Thoracic aorta (tissue), 2 donors: ENCODE data around the gene TK2. TPM values are rescaled to one million over a fixed set of nuclear protein-coding genes. Genes with fewer than 3 reads are reported as not detected.

Experiments used
- ATAC-seq: fragments of 150-250 bp; one replicate; pipeline ENCODE4 v1.8.0; 2017; ENCODE audit warnings: low read depth; ENCODE audit not compliant: insufficient number of reproducible peaks, low FRiP score
- DNase-seq: peaks from one replicate; pipeline ENCODE4 v3.0.0-alpha.2; 2020; ENCODE audit warnings: low spot score
- H3K27ac ChIP-seq, 2 donors: fragments of 200-600 bp; sonication (generic); 1 replicate in 1 of 2; 2 replicates in 1 of 2; pipeline ENCODE4 v1.5.1; 2016; ENCODE audit warnings: mild to moderate bottlenecking in 2 of 2, moderate library complexity in 2 of 2
- H3K27me3 ChIP-seq: fragments of 200-600 bp; sonication (generic); replicated peaks from 2 replicates; pipeline ENCODE4 v1.6.0; 2016; ENCODE audit warnings: mild to moderate bottlenecking; ENCODE audit not compliant: insufficient read depth
- H3K36me3 ChIP-seq: fragments of 200-600 bp; sonication (generic); one replicate; pipeline ENCODE4 v1.5.1; 2016
- H3K4me1 ChIP-seq, 2 donors: fragments of 200-600 bp; sonication (generic); 1 replicate in 1 of 2; 2 replicates in 1 of 2; pipeline versions ENCODE4 v1.5.1 to v1.6.0; 2016; ENCODE audit warnings: low read depth in 2 of 2, mild to moderate bottlenecking in 1 of 2; ENCODE audit not compliant: control insufficient read depth in 1 of 2
- H3K4me3 ChIP-seq: fragments of 200-600 bp; sonication (generic); 2 replicates; pipeline ENCODE4 v1.5.1; 2016; ENCODE audit warnings: mild to moderate bottlenecking
- H3K9me3 ChIP-seq: fragments of 200-600 bp; sonication (generic); 2 replicates; pipeline ENCODE4 v1.5.1; 2016
- CTCF ChIP-seq: fragments of 200-600 bp; sonication (generic); IDR thresholded peaks from one replicate; pipeline ENCODE4 v1.5.1; 2019; ENCODE audit warnings: antibody characterized with exemption
- total RNA-seq, 2 donors: library from RNA; depleted of rRNA; stranded (reverse); fragments of >200 nt; gene quantifications; one replicate each; pipeline versions ENCODE4 v1.1.0 to v1.2.3, GENCODE V29; 2016

Gene TK2
- total RNA-seq, 2 donors from 2014 or later: 41.7 to 55.5 TPM

GRCh38 chr16:66534376-66534799 lies 15.5 kb downstream of the TK2 start:
- DNase-seq (no peak), ATAC-seq (no peak)
- no peak for TF ChIP-seq CTCF
- H3K27ac ChIP-seq: no peak overlapping the region
- H3K27me3 ChIP-seq: no peaks in the 10 kb centered on the region
- no peak overlapping the region for H3K4me3 ChIP-seq
- no peaks in the 10 kb centered on the region for H3K4me1 ChIP-seq
- H3K36me3 ChIP-seq: peaks cover 42% of the 10 kb centered on the region
- H3K9me3 ChIP-seq: no peaks in the 10 kb centered on the region

GRCh38 chr16:66529475-66529874 lies 20.4 kb downstream of the TK2 start:
- Histone ChIP-seq H3K9me3 (no peaks in the 10 kb centered on the region), H3K36me3 (peaks cover 57% of the 10 kb centered on the region), H3K4me3 (no peak overlapping the region), H3K4me1 (no peaks in the 10 kb centered on the region), H3K27ac (no peak overlapping the region), H3K27me3 (no peaks in the 10 kb centered on the region)
- no peak for DNase-seq
- no peak for TF ChIP-seq CTCF
- ATAC-seq: no peak

- no peaks in the 10 kb centered on the region for H3K27me3 ChIP-seq
- DNase-seq: no peak
- no peak overlapping the region for H3K27ac ChIP-seq
- peaks cover 2 to 4% of the 10 kb centered on the region in 2 donors for H3K4me1 ChIP-seq
- no peak for TF ChIP-seq CTCF
- no peak overlapping the region for H3K4me3 ChIP-seq
- H3K9me3 ChIP-seq: no peaks in the 10 kb centered on the region
- H3K36me3 ChIP-seq: peaks cover 53% of the 10 kb centered on the region
- no peak for ATAC-seq
Observed at GRCh38 chr16:66528294-66528693, 21.6 kb downstream of the TK2 start.

GRCh38 chr16:66525396-66526180 lies 24.3 kb downstream of the TK2 start:
- Histone ChIP-seq H3K36me3 (peaks cover 44% of the 10 kb centered on the region), H3K4me3 (no peak overlapping the region), H3K9me3 (no peaks in the 10 kb centered on the region), H3K27ac (peak overlapping the region; percentile 18 to 20), H3K27me3 (no peaks in the 10 kb centered on the region), H3K4me1 (peaks cover 17 to 29% of the 10 kb centered on the region in 2 donors)
- TF ChIP-seq CTCF: no peak
- DNase-seq: no peak
- ATAC-seq: no peak

- H3K27me3 ChIP-seq: no peaks in the 10 kb centered on the region
- TF ChIP-seq CTCF: no peak
- DNase-seq (no peak), ATAC-seq (no peak)
- no peaks in the 10 kb centered on the region for H3K9me3 ChIP-seq
- H3K4me3 ChIP-seq: no peak overlapping the region
- peak overlapping the region; percentile 18 to 20 for H3K27ac ChIP-seq
- peaks cover 17 to 38% of the 10 kb centered on the region in 2 donors for H3K4me1 ChIP-seq
- peaks cover 36% of the 10 kb centered on the region for H3K36me3 ChIP-seq
Observed at GRCh38 chr16:66524601-66525164, 25.2 kb downstream of the TK2 start.
